AG04450 (cell line): Measurements from ENCODE around the gene CFAP20DC. TPM values are rescaled to one million over a fixed set of nuclear protein-coding genes. Genes with fewer than 3 reads are reported as not detected.

Experiments
- CTCF ChIA-PET: fragments of 300-600, 350-600 bp; formaldehyde crosslinking; extraction: SDS; loops from one replicate; lab custom pipeline; 2022; ENCODE audit warnings: antibody characterized with exemption, inconsistent platforms; lab: Charles Lee
- POLR2A ChIA-PET: fragments of 350-600 bp; formaldehyde crosslinking; extraction: SDS; loops from one replicate; lab custom pipeline; 2021; ENCODE audit warnings: antibody characterized with exemption, inconsistent platforms; lab: Yijun Ruan, JAX
- DNase-seq: peaks from one replicate; pipeline ENCODE4 v3.0.0-alpha.2; 2011; ENCODE audit warnings: low read depth, low spot score
- H3K27ac ChIP-seq: one replicate; pipeline ENCODE4 v1.5.1; 2012; ENCODE audit warnings: low read depth, low read length, control low read depth
- H3K27me3 ChIP-seq: one replicate; pipeline ENCODE4 v1.6.0; 2012; ENCODE audit warnings: low read length; ENCODE audit not compliant: control insufficient read depth, insufficient read depth
- H3K4me3 ChIP-seq: 2 replicates; pipeline ENCODE4 v1.5.1; 2011; ENCODE audit warnings: mild to moderate bottlenecking, low read depth, low read length, control low read depth
- H3K9me3 ChIP-seq: 2 replicates; pipeline ENCODE4 v1.5.1; 2012; ENCODE audit warnings: low read length; ENCODE audit not compliant: control insufficient read depth, insufficient read depth
- polyA plus RNA-seq: library from polyadenylated mRNA; depleted of rRNA; stranded (reverse); fragments of >200 nt; gene quantifications from 2 replicates; pipeline ENCODE4 v1.2.3, GENCODE V29; 2011
- TF ChIP-seq, protein P1 (sequence below): IDR thresholded peaks from 2 replicates; pipeline ENCODE4 v1.5.1; 2011; ENCODE audit warnings: low read depth, low read length, control low read depth, inconsistent platforms

Gene CFAP20DC
- polyA plus RNA-seq, 1 experiment = 3.5 TPM

DNA sequence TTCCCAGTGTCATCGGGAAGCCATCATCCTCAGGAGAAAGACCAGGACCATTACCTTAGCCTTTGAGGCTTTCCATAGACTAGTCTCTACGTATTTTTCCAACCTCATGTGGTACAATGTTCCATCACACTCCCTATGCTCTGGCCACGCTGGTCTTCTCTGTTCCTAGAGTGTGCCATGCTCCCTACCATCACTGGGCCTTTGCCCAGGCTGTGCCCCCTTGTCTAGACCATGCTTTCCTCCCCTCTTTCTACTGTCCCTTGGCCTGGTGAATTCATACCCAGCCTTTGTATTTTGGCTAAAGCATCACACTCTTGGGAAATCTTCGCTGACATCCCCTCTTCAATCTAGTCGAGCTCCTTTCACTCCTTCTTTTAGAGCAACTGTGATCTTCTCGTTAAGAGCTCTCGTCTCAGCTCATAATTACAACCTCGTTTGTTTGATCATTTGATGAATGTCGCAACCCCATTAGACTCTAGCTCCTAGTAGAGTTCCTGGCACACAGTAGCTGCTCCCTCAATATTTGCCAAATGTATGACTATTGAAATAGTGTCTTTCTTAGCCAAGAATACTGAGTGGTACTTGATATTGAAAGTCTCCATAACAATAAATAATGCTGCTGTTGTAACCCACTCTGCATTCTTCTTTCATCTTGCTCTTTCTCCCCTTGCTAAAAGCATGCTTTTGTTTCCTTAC, 283.1 kb downstream of the CFAP20DC start:
- Histone ChIP-seq H3K4me3 (no peak overlapping the region), H3K27ac (no peak overlapping the region), H3K27me3 (no peaks in the 10 kb centered on the region), H3K9me3 (no peaks in the 10 kb centered on the region)
- no peak for DNase-seq
- TF ChIP-seq, protein P1, sequence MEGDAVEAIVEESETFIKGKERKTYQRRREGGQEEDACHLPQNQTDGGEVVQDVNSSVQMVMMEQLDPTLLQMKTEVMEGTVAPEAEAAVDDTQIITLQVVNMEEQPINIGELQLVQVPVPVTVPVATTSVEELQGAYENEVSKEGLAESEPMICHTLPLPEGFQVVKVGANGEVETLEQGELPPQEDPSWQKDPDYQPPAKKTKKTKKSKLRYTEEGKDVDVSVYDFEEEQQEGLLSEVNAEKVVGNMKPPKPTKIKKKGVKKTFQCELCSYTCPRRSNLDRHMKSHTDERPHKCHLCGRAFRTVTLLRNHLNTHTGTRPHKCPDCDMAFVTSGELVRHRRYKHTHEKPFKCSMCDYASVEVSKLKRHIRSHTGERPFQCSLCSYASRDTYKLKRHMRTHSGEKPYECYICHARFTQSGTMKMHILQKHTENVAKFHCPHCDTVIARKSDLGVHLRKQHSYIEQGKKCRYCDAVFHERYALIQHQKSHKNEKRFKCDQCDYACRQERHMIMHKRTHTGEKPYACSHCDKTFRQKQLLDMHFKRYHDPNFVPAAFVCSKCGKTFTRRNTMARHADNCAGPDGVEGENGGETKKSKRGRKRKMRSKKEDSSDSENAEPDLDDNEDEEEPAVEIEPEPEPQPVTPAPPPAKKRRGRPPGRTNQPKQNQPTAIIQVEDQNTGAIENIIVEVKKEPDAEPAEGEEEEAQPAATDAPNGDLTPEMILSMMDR = no peak
- ChIA-PET POLR2A (no interaction called here), CTCF (interaction anchor here (0.6 kb wide), 1 partner anchor 198 kb away, joined by 5 read pairs; no protein-coding TSS in a partner anchor)

DNA sequence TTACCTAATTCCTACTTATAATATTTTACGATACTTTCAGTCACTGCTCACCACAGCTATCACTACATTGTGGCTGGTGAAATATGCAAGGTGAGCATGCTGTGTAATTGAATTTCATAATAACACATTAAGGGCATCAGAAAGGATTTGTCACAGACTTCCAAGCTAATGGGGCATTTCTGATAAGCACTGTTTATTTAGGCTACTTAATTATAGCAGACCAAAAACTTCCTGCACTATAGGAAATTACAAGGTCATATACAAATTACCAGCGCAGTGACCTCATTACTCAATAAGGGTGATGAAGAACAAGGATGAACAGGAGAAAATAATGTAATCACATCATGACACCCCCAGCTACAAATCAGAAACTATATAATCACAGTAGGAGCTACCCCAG, 294.7 kb downstream of the CFAP20DC start:
- POLR2A ChIA-PET = no interaction called here

DNA sequence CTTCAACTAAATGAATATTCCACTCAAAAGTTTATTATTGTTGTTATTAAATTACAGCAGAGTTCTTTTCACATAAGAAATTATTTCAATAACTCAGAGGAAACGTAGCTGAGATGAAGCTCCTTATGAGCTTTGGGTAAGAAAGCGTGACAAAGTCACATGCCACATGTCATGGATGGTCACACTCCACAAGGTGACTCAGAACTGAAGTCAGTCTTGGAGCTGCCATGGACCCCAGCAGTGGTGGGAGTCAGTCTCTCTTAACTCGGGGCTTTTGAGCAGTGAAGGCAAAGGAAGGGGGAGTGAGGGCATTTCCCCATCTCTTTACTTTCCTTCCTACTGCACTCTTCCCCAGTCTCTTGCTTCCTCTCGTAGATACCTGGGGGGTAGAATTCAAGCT, 295.8 kb downstream of the CFAP20DC start:
- no peaks in the 10 kb centered on the region for H3K27me3 ChIP-seq
- no peak for DNase-seq
- H3K9me3 ChIP-seq = no peaks in the 10 kb centered on the region
- TF ChIP-seq, protein P1 = no peak
- H3K4me3 ChIP-seq = no peak overlapping the region
- no peak overlapping the region for H3K27ac ChIP-seq
- ChIA-PET POLR2A (no interaction called here), CTCF (interaction anchor here (1.0 kb wide), 1 partner anchor 1104 kb away, joined by 3 read pairs; no protein-coding TSS in a partner anchor)

More for the DNA sequence above, 294.7 kb downstream of the CFAP20DC start:
- H3K4me3 ChIP-seq = no peak overlapping the region
- no peaks in the 10 kb centered on the region for H3K27me3 ChIP-seq
- no peak overlapping the region for H3K27ac ChIP-seq
- no peaks in the 10 kb centered on the region for H3K9me3 ChIP-seq
- CTCF ChIA-PET = no interaction called here
- TF ChIP-seq, protein P1 = no peak
- DNase-seq = no peak

DNA sequence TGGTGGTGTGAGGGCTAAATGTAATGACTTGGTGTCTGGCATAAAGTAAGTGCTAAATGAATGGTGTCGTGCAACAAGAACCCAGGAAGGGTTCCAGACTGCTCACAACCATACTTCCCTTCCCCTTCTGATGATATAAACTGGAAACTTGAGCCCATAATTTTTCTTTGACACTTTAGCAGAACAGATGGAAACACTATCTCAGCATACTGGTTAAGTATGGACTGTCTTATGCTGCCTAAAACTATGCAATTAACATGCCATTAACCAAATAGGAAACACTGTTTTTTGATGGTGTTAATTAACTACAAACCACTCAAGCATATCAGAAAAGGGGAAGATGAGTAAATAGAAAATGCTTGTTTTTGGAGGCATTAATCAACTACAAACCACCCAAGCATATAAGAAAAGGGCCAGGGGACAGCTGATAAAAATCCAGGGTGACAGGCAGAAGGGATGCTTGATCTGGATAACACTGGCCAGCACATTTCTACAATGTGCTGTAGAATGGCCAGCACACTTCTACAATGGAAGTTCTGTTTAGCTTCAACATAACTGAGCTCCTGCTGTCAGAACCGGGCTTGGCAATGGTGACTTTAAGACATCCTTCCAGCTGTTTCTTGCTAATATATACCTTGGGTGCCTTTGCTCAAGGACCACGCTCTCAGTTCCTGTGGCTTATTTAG, 297.8 kb downstream of the CFAP20DC start:
- Histone ChIP-seq H3K4me3 (no peak overlapping the region), H3K27ac (no peak overlapping the region), H3K27me3 (no peaks in the 10 kb centered on the region), H3K9me3 (no peaks in the 10 kb centered on the region)
- ChIA-PET CTCF (no interaction called here), POLR2A (no interaction called here)
- TF ChIP-seq, protein P1 = no peak
- DNase-seq = no peak

DNA sequence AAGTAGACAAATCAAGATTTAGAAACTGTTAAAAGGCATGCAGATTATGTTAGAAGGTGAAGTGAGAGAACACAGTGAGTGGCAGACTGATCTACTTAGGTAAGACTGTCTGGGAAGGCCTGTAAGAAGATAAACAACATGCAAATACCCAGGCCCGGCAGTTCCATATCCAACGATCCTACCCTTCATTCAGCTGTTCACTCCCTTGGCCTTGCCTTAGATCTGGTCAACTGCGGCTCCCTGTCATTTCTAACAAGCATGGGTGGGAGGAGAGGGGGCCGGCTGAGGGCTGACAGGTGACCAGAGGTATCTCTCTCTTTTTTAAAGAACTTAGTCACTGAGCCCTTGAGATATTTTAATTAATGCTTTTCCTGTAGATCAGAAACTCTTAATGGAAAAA, 298.6 kb downstream of the CFAP20DC start:
- CTCF ChIA-PET = no interaction called here
- no peak overlapping the region for H3K27ac ChIP-seq
- TF ChIP-seq, protein P1 = no peak
- no peaks in the 10 kb centered on the region for H3K9me3 ChIP-seq
- POLR2A ChIA-PET = no interaction called here
- H3K27me3 ChIP-seq = no peaks in the 10 kb centered on the region
- no peak for DNase-seq
- no peak overlapping the region for H3K4me3 ChIP-seq
